H1 (cell line): ENCODE results near the gene FKBP1B. TPM values are rescaled to one million over a fixed set of nuclear protein-coding genes. Genes with fewer than 3 reads are reported as not detected.

Experiments used
- polyA plus RNA-seq, 7 experiments: library from polyadenylated mRNA; depleted of rRNA in 3 of 7; stranded (reverse) in 5 of 7; unstranded in 2 of 7; fragments of >200 nt in 5 of 7; fragments of 200-250 nt in 2 of 7; gene quantifications; 1 replicate in 5 of 7; 2 replicates in 1 of 7; 4 replicates in 1 of 7; pipeline versions ENCODE4 v1.2.1 to v1.2.3, GENCODE V29; 2011 to 2013; ENCODE audit warnings: missing spikeins in 2 of 7, mixed read lengths in 2 of 7
- small RNA-seq: library from polyadenylated mRNA; stranded (forward); fragments of <200 nt; extraction: miRNeasy Mini kit (QIAGEN cat#:217004); gene quantifications from one replicate; pipeline ENCODE3, GENCODE V24; 2013; ENCODE audit not compliant: insufficient read depth
- total RNA-seq: library from RNA; stranded (reverse); fragmentation: NEBNext Ultra II Directional; extraction: Animal tissue kit (Norgen Biotek cat#: 25700); gene quantifications from 2 replicates; pipeline ENCODE4 v1.2.1, GENCODE V29; 2021

Gene FKBP1B
- total and polyA plus RNA-seq, 2 of the 8 experiments (the other 6 are each of a cell fraction or from before 2014, with no cell fraction given): 50.8 to 151 TPM

Small RNA genes lying within 50 kb of the gene (small RNA-seq; reads per million reads assigned to genes)
- gene RNU6-370P: not detected

Other genes starting within 250 kb of the FKBP1B start
- gene ATAD2B, start 122.6 kb upstream of the FKBP1B start, total RNA-seq: 15.3 and 16.1 TPM in 2 replicates
- gene ATAD2B, start 122.6 kb upstream of the FKBP1B start, polyA plus RNA-seq (2011; rRNA removed): 2.7 and 3.4 TPM in 2 replicates
- 19.0 and 20.4 TPM in 2 replicates for gene UBXN2A, start 109.3 kb upstream of the FKBP1B start, total RNA-seq
- gene UBXN2A, start 109.3 kb upstream of the FKBP1B start, polyA plus RNA-seq (2011; rRNA removed): 2.6 and 3.6 TPM in 2 replicates
- gene MFSD2B, start 39.7 kb upstream of the FKBP1B start, total RNA-seq: 0.48 and 1.1 TPM in 2 replicates
- 0.33 and 0.46 TPM in 2 replicates for gene MFSD2B, start 39.7 kb upstream of the FKBP1B start, polyA plus RNA-seq (2011; rRNA removed)
- gene WDCP, start 2.4 kb upstream of the FKBP1B start, total RNA-seq: 37.6 and 40.1 TPM in 2 replicates
- gene WDCP, start 2.4 kb upstream of the FKBP1B start, polyA plus RNA-seq (2011; rRNA removed): 18.0 and 19.2 TPM in 2 replicates
- 126 and 127 TPM in 2 replicates for gene SF3B6, start 26.6 kb downstream of the FKBP1B start, total RNA-seq
- gene SF3B6, start 26.6 kb downstream of the FKBP1B start, polyA plus RNA-seq (2011; rRNA removed): 86.6 and 155 TPM in 2 replicates
- gene TP53I3, start 35.1 kb downstream of the FKBP1B start, total RNA-seq: 29.4 and 30.1 TPM in 2 replicates
- gene TP53I3, start 35.1 kb downstream of the FKBP1B start, polyA plus RNA-seq (2011; rRNA removed): 34.5 and 36.3 TPM in 2 replicates
- gene PFN4, start 73.6 kb downstream of the FKBP1B start, total RNA-seq: not detected in 2 replicates
- gene PFN4, start 73.6 kb downstream of the FKBP1B start, polyA plus RNA-seq (2011; rRNA removed): not detected in 2 replicates
- 3.2 and 3.5 TPM in 2 replicates for gene FAM228B, start 73.7 kb downstream of the FKBP1B start, total RNA-seq
- gene FAM228B, start 73.7 kb downstream of the FKBP1B start, polyA plus RNA-seq (2011; rRNA removed): 0.97 and 1.4 TPM in 2 replicates
- gene FAM228A, start 125.3 kb downstream of the FKBP1B start, total RNA-seq: not detected in 2 replicates
- not detected in 2 replicates for gene FAM228A, start 125.3 kb downstream of the FKBP1B start, polyA plus RNA-seq (2011; rRNA removed)